Naive B cell (primary cell): ENCODE measurements around the gene CCDC77. TPM values are rescaled to one million over a fixed set of nuclear protein-coding genes. Genes with fewer than 3 reads are reported as not detected.

Source experiments
- ATAC-seq, 2 donors: fragments of 150-1000 bp; cut with Tn5 transposase; 2 replicates each; pipeline ENCODE4 v1.10.0; 2021; ENCODE audit warnings: low read depth in 2 of 2, mild to moderate bottlenecking in 2 of 2, moderate library complexity in 2 of 2
- DNase-seq: peaks from one replicate; pipeline ENCODE4 v3.0.0; 2022
- H3K27ac Mint-ChIP-seq, 6 donors: one replicate each; pipeline ENCODE4 v1.8.0; 2020 to 2022; ENCODE audit warnings: mild to moderate bottlenecking in 6 of 6, mixed read lengths in 6 of 6, moderate library complexity in 5 of 6, inconsistent platforms in 2 of 6
- H3K27me3 Mint-ChIP-seq, 3 donors: one replicate each; pipeline ENCODE4 v1.8.0; 2021 to 2022; ENCODE audit warnings: mixed read lengths in 3 of 3, mild to moderate bottlenecking in 1 of 3
- H3K36me3 Mint-ChIP-seq, 2 donors: one replicate each; pipeline ENCODE4 v1.8.0; 2020 to 2022; ENCODE audit warnings: mixed read lengths in 2 of 2, inconsistent platforms in 1 of 2, mild to moderate bottlenecking in 1 of 2
- H3K4me1 Mint-ChIP-seq, 3 donors: one replicate each; pipeline ENCODE4 v1.8.0; 2020 to 2022; ENCODE audit warnings: mixed read lengths in 3 of 3, inconsistent platforms in 1 of 3, mild to moderate bottlenecking in 1 of 3, moderate library complexity in 1 of 3
- H3K4me3 Mint-ChIP-seq, 8 donors: one replicate each; pipeline ENCODE4 v1.8.0; 2020 to 2022; ENCODE audit warnings: mild to moderate bottlenecking in 8 of 8, mixed read lengths in 8 of 8, moderate library complexity in 8 of 8, inconsistent platforms in 2 of 8
- H3K9me3 Mint-ChIP-seq, 7 donors: one replicate each; pipeline ENCODE4 v1.8.0; 2020 to 2022; ENCODE audit warnings: mixed read lengths in 7 of 7, mild to moderate bottlenecking in 5 of 7, inconsistent platforms in 2 of 7, moderate library complexity in 1 of 7
- polyA plus RNA-seq, 6 donors: library from polyadenylated mRNA; unstranded; fragments of 300-500 nt; fragmentation: Illumina TruSeq; gene quantifications; one replicate each; pipeline ENCODE4 v1.2.3, GENCODE V29; 2021; ENCODE audit warnings: low read depth in 6 of 6

Gene CCDC77
- polyA plus RNA-seq, 6 donors from 2014 or later = 4.5 to 9.2 (median 6.4) TPM; not detected in 1

DNA sequence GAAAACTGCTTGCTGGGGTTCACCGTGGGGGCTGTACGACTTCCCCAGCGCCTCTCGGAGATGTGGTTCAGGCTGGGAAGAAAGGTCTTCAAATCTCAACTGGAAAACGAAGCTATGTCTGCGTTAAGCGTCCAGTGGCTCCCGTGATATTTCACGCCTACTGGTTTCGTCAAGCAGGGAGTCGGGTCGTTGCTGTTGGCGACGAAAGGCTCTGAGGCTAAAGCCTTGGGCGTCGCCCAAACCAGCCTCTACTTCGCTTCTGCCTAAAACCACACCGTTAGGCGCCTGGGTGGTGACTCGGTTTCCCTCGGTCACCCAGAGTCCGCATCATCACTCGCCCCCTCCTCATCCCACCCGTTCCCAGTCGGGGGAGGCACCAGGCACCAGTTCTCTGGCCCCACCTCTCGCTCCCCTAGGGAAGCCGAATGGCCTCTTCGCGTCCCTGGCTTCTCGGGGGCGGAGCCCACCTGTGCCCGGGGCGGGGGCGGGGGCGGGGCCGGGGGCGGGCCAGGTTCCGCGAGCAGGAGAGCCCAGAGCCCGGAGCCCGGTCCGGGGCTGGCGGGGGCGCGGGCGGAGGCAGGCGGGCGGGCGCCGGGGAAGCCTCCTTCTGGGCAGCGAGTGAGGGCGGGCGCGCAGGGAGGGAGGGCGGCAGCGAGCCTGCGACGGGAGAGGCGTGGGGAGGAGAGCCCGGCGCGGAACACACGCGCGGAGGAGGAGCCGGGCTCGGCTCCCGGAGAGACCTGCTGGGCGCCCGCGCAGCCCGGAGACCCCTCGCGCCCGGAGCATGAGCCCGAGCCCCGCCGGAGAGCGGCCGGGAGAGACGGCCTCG lies 58.2 kb downstream of the CCDC77 start, which contains the start of gene B4GALNT3:
B4GALNT3 (plus strand) TSS at position 510 of the 829 bp plus-strand sequence. CDS start 438 bp downstream, outside the sequence.
- Mint-ChIP-seq H3K4me3 (peak within 1 kb of the TSS; percentile 74 to 94 (median 86)), H3K9me3 (no peaks in the 10 kb centered on the region), H3K36me3 (peaks cover 0 to 8% of the 10 kb centered on the region in 2 donors), H3K4me1 (peaks cover 5 to 13% (median 6%) of the 10 kb centered on the region in 3 donors), H3K27me3 (peaks cover 41 to 57% (median 54%) of the 10 kb centered on the region in 3 donors), H3K27ac (no peak within 1 kb of the TSS)
- ATAC-seq (peak; percentile 53 to 59), DNase-seq (peak; percentile 1)

- H3K9me3 Mint-ChIP-seq = no peaks in the 10 kb centered on the region
- peak; percentile 17 for DNase-seq
- ATAC-seq = peak; percentile 71 to 76
- H3K36me3 Mint-ChIP-seq = peaks cover 0 to 8% of the 10 kb centered on the region in 2 donors
- H3K4me1 Mint-ChIP-seq = peaks cover 5 to 13% (median 6%) of the 10 kb centered on the region in 3 donors
- H3K27me3 Mint-ChIP-seq = peaks cover 48 to 63% (median 60%) of the 10 kb centered on the region in 3 donors
- peak overlapping the region in 3 of 6 donors; percentile 9 to 72 (median 66) for H3K27ac Mint-ChIP-seq
- H3K4me3 Mint-ChIP-seq = peak overlapping the region; percentile 78 to 94 (median 88)
Observed at GRCh38 chr12:460261-461230, 59.1 kb downstream of the CCDC77 start.

DNA sequence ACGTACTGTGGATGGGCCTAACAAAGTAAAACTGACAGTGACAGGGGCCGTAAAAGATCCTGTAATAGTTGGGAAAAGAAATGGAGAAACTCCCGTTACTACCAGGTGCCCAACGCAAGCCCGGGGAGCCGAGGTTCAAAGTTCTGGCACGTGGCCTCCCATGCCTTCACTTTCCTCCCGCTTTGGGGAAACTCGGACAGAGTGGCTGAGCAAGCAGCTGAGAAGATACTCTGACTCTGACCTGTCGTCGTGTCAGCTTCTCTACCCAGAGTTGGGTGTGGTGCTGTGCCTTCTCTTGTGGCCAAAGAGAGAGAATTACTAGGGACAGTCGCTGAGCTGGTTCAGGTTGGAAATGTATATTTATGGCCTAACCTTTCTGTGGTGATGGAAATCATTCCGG lies 60.0 kb downstream of the CCDC77 start:
- no peak for ATAC-seq
- H3K27me3 Mint-ChIP-seq = peaks cover 47 to 63% (median 60%) of the 10 kb centered on the region in 3 donors
- peak overlapping the region in 4 of 6 donors; percentile 9 to 72 (median 36) for H3K27ac Mint-ChIP-seq
- H3K9me3 Mint-ChIP-seq = no peaks in the 10 kb centered on the region
- peak overlapping the region; percentile 78 to 94 (median 88) for H3K4me3 Mint-ChIP-seq
- H3K36me3 Mint-ChIP-seq = peaks cover 0 to 8% of the 10 kb centered on the region in 2 donors
- H3K4me1 Mint-ChIP-seq = peaks cover 5 to 13% (median 6%) of the 10 kb centered on the region in 3 donors
- DNase-seq = no peak

DNA sequence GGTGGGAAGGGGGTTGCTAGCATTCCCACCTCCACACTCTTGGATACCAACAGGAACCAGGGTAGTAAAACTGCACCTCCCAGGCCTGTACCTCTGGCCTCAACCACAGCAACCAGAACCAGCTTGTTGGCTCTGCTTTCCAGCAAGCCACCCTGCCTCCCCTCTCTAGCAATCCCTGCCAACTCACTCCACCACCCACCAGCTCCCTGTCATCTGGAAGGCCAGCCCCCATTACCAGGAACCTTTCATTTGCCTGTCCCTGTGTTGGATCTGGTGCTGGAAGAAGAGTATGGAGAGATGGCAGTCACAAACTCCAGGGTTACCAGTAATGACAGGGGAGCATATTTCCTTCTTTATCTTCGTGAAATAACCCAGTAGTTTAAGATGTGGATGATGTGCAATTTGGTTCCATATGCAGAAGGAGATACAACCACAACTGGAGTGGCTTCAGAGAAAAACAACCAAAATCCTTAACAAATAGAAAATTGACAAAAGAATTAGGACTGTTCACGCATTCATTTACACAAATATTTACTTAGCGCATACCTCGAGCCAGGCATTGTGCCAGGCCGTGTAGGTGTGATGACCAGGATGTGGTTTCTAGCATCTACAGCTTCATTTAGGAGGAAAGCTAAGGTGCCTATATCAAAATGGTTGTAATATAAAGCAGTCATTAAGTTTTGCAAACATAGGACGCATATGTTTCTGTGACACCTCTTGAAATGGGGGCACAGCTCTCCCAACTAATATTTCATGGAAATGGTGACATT lies 61.7 kb downstream of the CCDC77 start:
- no peak for DNase-seq
- H3K27ac Mint-ChIP-seq = no peak overlapping the region
- peaks cover 36 to 52% (median 52%) of the 10 kb centered on the region in 3 donors for H3K27me3 Mint-ChIP-seq
- H3K36me3 Mint-ChIP-seq = peaks cover 0 to 8% of the 10 kb centered on the region in 2 donors
- H3K4me3 Mint-ChIP-seq = peak overlapping the region in 3 of 8 donors; percentile 34 to 67 (median 53)
- H3K9me3 Mint-ChIP-seq = no peaks in the 10 kb centered on the region
- H3K4me1 Mint-ChIP-seq = peaks cover 5 to 13% (median 6%) of the 10 kb centered on the region in 3 donors
- ATAC-seq = no peak

DNA sequence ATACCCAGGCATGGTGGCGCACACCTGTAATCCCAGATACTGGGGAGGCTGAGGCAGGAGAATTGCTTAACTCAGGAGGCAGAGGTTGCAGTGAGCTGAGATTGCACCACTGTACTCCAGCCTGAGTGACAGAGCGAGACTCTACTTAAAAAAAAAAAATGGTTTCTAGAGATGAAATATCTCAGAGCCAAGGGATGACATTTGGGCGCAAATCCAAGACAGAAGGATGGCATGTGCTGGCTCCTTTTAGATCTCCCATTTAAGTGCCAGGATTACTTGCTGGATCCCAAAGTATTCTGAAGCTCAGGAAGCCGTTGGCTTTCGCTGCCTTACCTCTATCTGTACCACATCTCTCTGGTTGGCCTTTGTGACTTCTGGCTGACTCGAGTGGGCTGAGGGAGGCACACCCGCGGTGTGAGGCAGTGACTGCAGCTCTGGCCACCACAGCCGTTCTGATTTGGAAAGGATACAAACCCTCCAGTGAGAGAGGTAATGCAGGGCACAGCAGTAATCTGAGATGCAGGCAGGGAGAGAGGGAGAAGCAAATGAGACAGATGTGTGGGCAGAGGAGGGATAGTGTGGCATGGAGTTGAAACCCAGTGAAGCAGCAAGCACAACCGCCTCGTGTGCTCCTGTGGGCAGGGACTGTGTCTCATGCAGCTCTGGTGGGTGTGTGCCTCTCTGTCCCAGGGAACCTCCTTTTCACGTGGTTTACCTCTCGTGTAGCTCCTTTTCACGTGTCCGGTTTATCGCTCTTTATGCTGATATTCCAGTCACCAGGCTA lies 63.2 kb downstream of the CCDC77 start:
- ATAC-seq = no peak
- no peaks in the 10 kb centered on the region for H3K9me3 Mint-ChIP-seq
- H3K27me3 Mint-ChIP-seq = peaks cover 37 to 51% (median 46%) of the 10 kb centered on the region in 3 donors
- peaks cover 0 to 8% of the 10 kb centered on the region in 2 donors for H3K36me3 Mint-ChIP-seq
- H3K27ac Mint-ChIP-seq = no peak overlapping the region
- peaks cover 5 to 6% (median 6%) of the 10 kb centered on the region in 3 donors for H3K4me1 Mint-ChIP-seq
- H3K4me3 Mint-ChIP-seq = no peak overlapping the region
- DNase-seq = no peak

GRCh38 chr12:466039-466438 lies 64.6 kb downstream of the CCDC77 start:
- Mint-ChIP-seq H3K36me3 (peaks cover 0 to 3% of the 10 kb centered on the region in 2 donors), H3K4me3 (no peak overlapping the region), H3K9me3 (no peaks in the 10 kb centered on the region), H3K27ac (no peak overlapping the region), H3K4me1 (peaks cover 2 to 4% (median 3%) of the 10 kb centered on the region in 3 donors), H3K27me3 (peaks cover 39 to 58% (median 52%) of the 10 kb centered on the region in 3 donors)
- no peak for DNase-seq
- no peak for ATAC-seq

GRCh38 chr12:466762-467161 lies 65.3 kb downstream of the CCDC77 start:
- H3K36me3 Mint-ChIP-seq = no peaks in the 10 kb centered on the region

DNA sequence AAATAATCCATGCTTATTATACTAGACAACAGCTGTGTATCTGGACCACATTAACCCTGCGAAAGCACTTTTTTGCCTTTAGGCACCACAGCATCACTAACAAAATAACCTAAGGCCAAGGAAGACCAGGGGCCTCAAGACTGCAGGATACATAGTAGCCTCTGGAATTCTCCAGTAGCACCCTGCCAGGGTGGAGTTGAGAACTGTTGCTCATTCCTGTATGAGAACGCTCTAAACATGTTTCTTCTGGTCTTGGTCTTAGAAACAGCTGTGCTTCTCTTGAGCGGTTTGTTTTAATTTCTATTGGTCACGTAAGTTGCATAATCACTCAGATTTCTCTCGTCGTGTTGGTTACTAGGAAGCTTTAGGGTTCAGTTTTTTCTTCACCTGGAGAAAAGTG lies 66.1 kb downstream of the CCDC77 start:
- Mint-ChIP-seq H3K4me3 (no peak overlapping the region), H3K4me1 (no peaks in the 10 kb centered on the region), H3K27me3 (peaks cover 27 to 46% (median 39%) of the 10 kb centered on the region in 3 donors), H3K9me3 (no peaks in the 10 kb centered on the region), H3K27ac (no peak overlapping the region), H3K36me3 (no peaks in the 10 kb centered on the region)
- ATAC-seq (no peak), DNase-seq (no peak)

More at GRCh38 chr12:466762-467161, 65.3 kb downstream of the CCDC77 start:
- no peaks in the 10 kb centered on the region for H3K9me3 Mint-ChIP-seq
- ATAC-seq (no peak), DNase-seq (no peak)
- no peaks in the 10 kb centered on the region for H3K4me1 Mint-ChIP-seq
- peaks cover 35 to 52% (median 45%) of the 10 kb centered on the region in 3 donors for H3K27me3 Mint-ChIP-seq
- H3K4me3 Mint-ChIP-seq = no peak overlapping the region
- H3K27ac Mint-ChIP-seq = no peak overlapping the region

- Mint-ChIP-seq H3K36me3 (peaks cover 0 to 5% of the 10 kb centered on the region in 2 donors), H3K27me3 (peaks cover 28 to 46% (median 39%) of the 10 kb centered on the region in 3 donors), H3K4me3 (no peak overlapping the region), H3K9me3 (no peaks in the 10 kb centered on the region), H3K4me1 (no peaks in the 10 kb centered on the region), H3K27ac (peak overlapping the region in 1 of 6 donors; percentile 13)
- ATAC-seq = no peak
- DNase-seq = no peak
Observed at GRCh38 chr12:468671-469389, 67.4 kb downstream of the CCDC77 start.

DNA sequence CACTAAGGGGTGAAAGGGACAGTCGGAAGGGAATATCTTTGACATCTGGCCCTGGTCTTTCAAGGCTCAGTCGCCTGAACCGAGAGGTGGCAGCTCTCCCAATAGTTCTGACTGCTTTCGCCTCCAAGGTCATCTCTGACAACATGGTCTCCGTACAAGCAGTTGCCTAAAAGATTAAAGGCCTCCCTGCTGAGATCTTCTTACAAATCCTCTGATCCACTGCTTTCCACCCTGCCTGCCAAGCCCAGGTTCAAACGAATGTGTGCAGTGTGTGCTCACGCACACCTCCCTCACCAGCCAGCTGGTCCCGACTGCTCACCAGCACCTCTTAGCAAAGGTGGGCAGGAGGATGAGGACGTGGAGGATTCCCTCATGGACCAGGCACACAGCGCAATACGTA lies 68.7 kb downstream of the CCDC77 start:
- Mint-ChIP-seq H3K4me3 (no peak overlapping the region), H3K36me3 (peaks cover 0 to 5% of the 10 kb centered on the region in 2 donors), H3K9me3 (no peaks in the 10 kb centered on the region), H3K27ac (no peak overlapping the region), H3K27me3 (peaks cover 30 to 46% (median 38%) of the 10 kb centered on the region in 3 donors), H3K4me1 (peaks cover 0 to 3% (median 0%) of the 10 kb centered on the region in 3 donors)
- no peak for ATAC-seq
- DNase-seq = no peak

GRCh38 chr12:473198-473597 lies 71.8 kb downstream of the CCDC77 start:
- DNase-seq = no peak
- peaks cover 33 to 61% (median 48%) of the 10 kb centered on the region in 3 donors for H3K27me3 Mint-ChIP-seq
- ATAC-seq = no peak
- no peaks in the 10 kb centered on the region for H3K9me3 Mint-ChIP-seq
- H3K4me3 Mint-ChIP-seq = no peak overlapping the region
- H3K36me3 Mint-ChIP-seq = peaks cover 0 to 5% of the 10 kb centered on the region in 2 donors
- H3K4me1 Mint-ChIP-seq = peaks cover 0 to 8% (median 0%) of the 10 kb centered on the region in 3 donors
- H3K27ac Mint-ChIP-seq = no peak overlapping the region
